Activated B cell treated with CpG ODN at 0.5 μM for 24 hours (primary cell): Measurements from ENCODE around the gene RNF151. TPM values are rescaled to one million over a fixed set of nuclear protein-coding genes. Genes with fewer than 3 reads are reported as not detected.

Experiments
- ATAC-seq: fragments of 200-7000 bp; cut with Tn5 transposase; one replicate; pipeline ENCODE4 v1.10.0; 2021; ENCODE audit warnings: low read depth, mild to moderate bottlenecking, moderate library complexity
- CTCF ChIA-PET: fragments of 350-600 bp; sonication (Branson Sonifier 250); formaldehyde crosslinking; loops from one replicate; lab custom pipeline; 2021; ENCODE audit warnings: antibody characterized with exemption; lab: Charles Lee
- POLR2A ChIA-PET: fragments of 350-600 bp; sonication (Branson Sonifier 250); formaldehyde crosslinking; loops from one replicate; lab custom pipeline; 2021; ENCODE audit warnings: antibody characterized with exemption; lab: Charles Lee
- DNase-seq: peaks from one replicate; pipeline ENCODE4 v3.0.0; 2022
- H3K27ac Mint-ChIP-seq: one replicate; pipeline ENCODE4 v1.8.0; 2020; ENCODE audit warnings: mixed read lengths
- H3K27me3 Mint-ChIP-seq: one replicate; pipeline ENCODE4 v1.8.0; 2021; ENCODE audit warnings: mixed read lengths
- H3K36me3 Mint-ChIP-seq: one replicate; pipeline ENCODE4 v1.8.0; 2021; ENCODE audit warnings: low read depth, mixed read lengths
- H3K4me1 Mint-ChIP-seq: one replicate; pipeline ENCODE4 v1.8.0; 2021; ENCODE audit warnings: mixed read lengths
- H3K4me3 Mint-ChIP-seq: one replicate; pipeline ENCODE4 v1.8.0; 2020; ENCODE audit warnings: mild to moderate bottlenecking, mixed read lengths
- H3K9me3 Mint-ChIP-seq: one replicate; pipeline ENCODE4 v1.8.0; 2020; ENCODE audit warnings: mixed read lengths
- CTCF ChIP-seq: fragments of 200-600 bp; IDR thresholded peaks from one replicate; pipeline ENCODE4 v1.8.0; 2022; ENCODE audit warnings: antibody characterized with exemption, mild to moderate bottlenecking
- intact Hi-C: fragments of 100-400 bp; cut with micrococcal nuclease; formaldehyde crosslinking; loops from one replicate; pipeline ENCODE4 v1.15.1; 2024
- total RNA-seq: library from RNA; stranded (reverse); gene quantifications from 2 replicates; pipeline ENCODE4 v1.2.3, GENCODE V29; 2022

Gene RNF151
- total RNA-seq, 1 donor from 2014 or later = not detected

- Mint-ChIP-seq H3K36me3 (peaks cover 34% of the 10 kb centered on the region), H3K9me3 (no peaks in the 10 kb centered on the region), H3K4me1 (peaks cover 41% of the 10 kb centered on the region), H3K27me3 (no peaks in the 10 kb centered on the region), H3K4me3 (no peak overlapping the region), H3K27ac (no peak overlapping the region)
- intact Hi-C loops = loop anchor here (1.0 to 5.0 kb wide), 5 partner anchors 13 to 677 kb away; partner anchors contain the start of genes KCTD5 and MLST8
- no peak for DNase-seq
- CTCF ChIA-PET = interaction anchor here (0.7 to 3.0 kb wide), 10 partner anchors 10 to 482 kb away, joined by 3 to 25 read pairs (median 4); partner anchors contain the start of genes ECI1, NPW, NTHL1 and TRAF7
- no peak for ATAC-seq
- POLR2A ChIA-PET = interaction anchor here (0.9 to 3.3 kb wide), 5 partner anchors 14 to 149 kb away, joined by 4 to 36 read pairs (median 16); partner anchors contain the start of genes RAB26, RPS2 and TRAF7
- TF ChIP-seq CTCF = no peak
These were observed 38.3 kb downstream of the RNF151 start for GRCh38 chr16:2004795-2005517.

- CTCF ChIA-PET = interaction anchor here (1.0 kb wide), 1 partner anchor 14 kb away, joined by 3 read pairs; no protein-coding TSS in a partner anchor
- DNase-seq = no peak
- no peak for TF ChIP-seq CTCF
- no peak for ATAC-seq
- H3K27ac Mint-ChIP-seq = no peak overlapping the region
- POLR2A ChIA-PET = interaction anchor here (0.6 to 3.3 kb wide), 4 partner anchors 14 to 295 kb away, joined by 6 to 36 read pairs (median 12); partner anchors contain the start of genes RAB26 and TRAF7
- no peaks in the 10 kb centered on the region for H3K27me3 Mint-ChIP-seq
- no peaks in the 10 kb centered on the region for H3K9me3 Mint-ChIP-seq
- intact Hi-C loops = loop anchor here (5.0 kb wide), 2 partner anchors 202 to 677 kb away; partner anchors contain the start of genes KCTD5 and MLST8
- no peak overlapping the region for H3K4me3 Mint-ChIP-seq
- peaks cover 47% of the 10 kb centered on the region for H3K4me1 Mint-ChIP-seq
- H3K36me3 Mint-ChIP-seq = peaks cover 29% of the 10 kb centered on the region
These were observed 39.0 kb downstream of the RNF151 start for GRCh38 chr16:2005646-2006045.

- H3K27me3 Mint-ChIP-seq = no peaks in the 10 kb centered on the region
- intact Hi-C loops = loop anchor here (5.0 kb wide), 2 partner anchors 201 to 676 kb away; partner anchors contain the start of genes KCTD5 and MLST8
- H3K27ac Mint-ChIP-seq = no peak overlapping the region
- no peak for ATAC-seq
- H3K4me3 Mint-ChIP-seq = peak overlapping the region; percentile 24
- ChIA-PET POLR2A (interaction anchor here (0.5 kb wide), 1 partner anchor 11 kb away, joined by 3 read pairs; no protein-coding TSS in a partner anchor), CTCF (no interaction called here)
- no peak for TF ChIP-seq CTCF
- H3K4me1 Mint-ChIP-seq = peaks cover 47% of the 10 kb centered on the region
- H3K9me3 Mint-ChIP-seq = no peaks in the 10 kb centered on the region
- H3K36me3 Mint-ChIP-seq = peaks cover 23% of the 10 kb centered on the region
- no peak for DNase-seq
These were observed 39.7 kb downstream of the RNF151 start for GRCh38 chr16:2006317-2006716.

- DNase-seq (no peak), ATAC-seq (no peak)
- no peaks in the 10 kb centered on the region for H3K27me3 Mint-ChIP-seq
- no peak overlapping the region for H3K27ac Mint-ChIP-seq
- ChIA-PET CTCF (no interaction called here), POLR2A (interaction anchor here (1.0 to 3.5 kb wide), 4 partner anchors 15 to 147 kb away, joined by 4 to 22 read pairs (median 16); partner anchors contain the start of genes MSRB1, RPS2 and TRAF7)
- intact Hi-C loops = loop anchor here (5.0 kb wide), 2 partner anchors 200 to 675 kb away; partner anchors contain the start of genes KCTD5 and MLST8
- peak overlapping the region; percentile 84 for H3K4me3 Mint-ChIP-seq
- TF ChIP-seq CTCF = no peak
- H3K4me1 Mint-ChIP-seq = peaks cover 47% of the 10 kb centered on the region
- H3K9me3 Mint-ChIP-seq = no peaks in the 10 kb centered on the region
- peaks cover 17% of the 10 kb centered on the region for H3K36me3 Mint-ChIP-seq
These were observed 40.6 kb downstream of the RNF151 start for GRCh38 chr16:2007081-2007836.
